Retinal pigment epithelial cell (primary cell): ENCODE measurements around the gene EXOSC7.
A peak's percentile ranks its signal among the peaks of the same experiment; 100 is the strongest.

ENCODE experiments used
- DNase-seq: peaks from one replicate; pipeline ENCODE4 v3.0.0-alpha.2; 2010; ENCODE audit warnings: low read depth
- H3K4me3 ChIP-seq: 2 replicates; pipeline ENCODE4 v1.5.1; 2011; ENCODE audit warnings: mild to moderate bottlenecking, low read length, control low read depth, moderate library complexity
- TF ChIP-seq, protein P1 (sequence below): conservative IDR thresholded peaks from 2 replicates; pipeline ENCODE4 v1.5.1; 2011; ENCODE audit warnings: low read depth, low read length, control low read depth, inconsistent platforms

Gene EXOSC7

DNA sequence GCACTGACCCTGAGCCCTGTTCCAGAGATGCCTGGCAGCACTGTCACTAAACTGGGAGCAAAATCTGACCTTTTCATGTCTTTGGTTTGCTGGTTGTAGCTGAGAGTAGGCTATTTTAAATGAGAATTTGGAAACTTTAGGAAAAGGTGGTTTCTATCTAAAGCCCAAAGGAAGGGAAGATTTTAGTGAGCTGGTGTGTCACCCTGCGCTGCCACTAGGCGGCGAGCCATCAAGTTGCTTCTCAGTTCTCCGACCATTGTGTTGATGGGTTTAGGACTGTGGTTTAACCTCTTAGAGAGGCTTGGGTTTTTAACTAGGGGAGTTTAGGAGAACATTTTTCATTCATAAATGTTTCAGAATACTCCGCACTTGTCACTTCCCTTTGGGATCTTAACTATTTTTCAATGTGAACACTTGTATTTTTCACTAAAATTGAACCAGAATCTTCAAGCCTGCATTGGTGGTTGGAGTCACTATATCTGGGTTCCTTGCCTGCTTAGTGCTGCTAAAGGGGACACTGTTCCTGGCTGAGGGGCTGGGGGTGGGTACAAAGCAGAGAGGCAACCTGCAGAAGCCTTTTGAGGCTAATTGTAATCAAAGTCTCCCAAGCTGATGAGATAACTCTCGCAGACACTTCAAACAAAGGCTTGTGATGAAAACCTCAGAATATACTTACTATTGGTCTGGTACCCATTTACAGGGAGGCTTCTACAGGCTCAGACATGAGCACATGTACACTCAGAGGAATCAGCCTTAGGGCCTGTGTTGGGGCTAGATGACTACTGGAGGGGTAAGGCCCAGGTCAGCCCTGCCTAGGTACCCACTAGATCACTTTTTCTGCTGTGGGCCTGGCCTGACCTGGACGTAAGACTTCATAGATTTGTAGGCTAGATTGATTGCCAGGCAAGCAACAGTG is 16.8 kb downstream of the EXOSC7 start:
- DNase-seq: no peak
- TF ChIP-seq, protein P1, sequence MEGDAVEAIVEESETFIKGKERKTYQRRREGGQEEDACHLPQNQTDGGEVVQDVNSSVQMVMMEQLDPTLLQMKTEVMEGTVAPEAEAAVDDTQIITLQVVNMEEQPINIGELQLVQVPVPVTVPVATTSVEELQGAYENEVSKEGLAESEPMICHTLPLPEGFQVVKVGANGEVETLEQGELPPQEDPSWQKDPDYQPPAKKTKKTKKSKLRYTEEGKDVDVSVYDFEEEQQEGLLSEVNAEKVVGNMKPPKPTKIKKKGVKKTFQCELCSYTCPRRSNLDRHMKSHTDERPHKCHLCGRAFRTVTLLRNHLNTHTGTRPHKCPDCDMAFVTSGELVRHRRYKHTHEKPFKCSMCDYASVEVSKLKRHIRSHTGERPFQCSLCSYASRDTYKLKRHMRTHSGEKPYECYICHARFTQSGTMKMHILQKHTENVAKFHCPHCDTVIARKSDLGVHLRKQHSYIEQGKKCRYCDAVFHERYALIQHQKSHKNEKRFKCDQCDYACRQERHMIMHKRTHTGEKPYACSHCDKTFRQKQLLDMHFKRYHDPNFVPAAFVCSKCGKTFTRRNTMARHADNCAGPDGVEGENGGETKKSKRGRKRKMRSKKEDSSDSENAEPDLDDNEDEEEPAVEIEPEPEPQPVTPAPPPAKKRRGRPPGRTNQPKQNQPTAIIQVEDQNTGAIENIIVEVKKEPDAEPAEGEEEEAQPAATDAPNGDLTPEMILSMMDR: peak; percentile 85
- H3K4me3 ChIP-seq: no peak overlapping the region

DNA sequence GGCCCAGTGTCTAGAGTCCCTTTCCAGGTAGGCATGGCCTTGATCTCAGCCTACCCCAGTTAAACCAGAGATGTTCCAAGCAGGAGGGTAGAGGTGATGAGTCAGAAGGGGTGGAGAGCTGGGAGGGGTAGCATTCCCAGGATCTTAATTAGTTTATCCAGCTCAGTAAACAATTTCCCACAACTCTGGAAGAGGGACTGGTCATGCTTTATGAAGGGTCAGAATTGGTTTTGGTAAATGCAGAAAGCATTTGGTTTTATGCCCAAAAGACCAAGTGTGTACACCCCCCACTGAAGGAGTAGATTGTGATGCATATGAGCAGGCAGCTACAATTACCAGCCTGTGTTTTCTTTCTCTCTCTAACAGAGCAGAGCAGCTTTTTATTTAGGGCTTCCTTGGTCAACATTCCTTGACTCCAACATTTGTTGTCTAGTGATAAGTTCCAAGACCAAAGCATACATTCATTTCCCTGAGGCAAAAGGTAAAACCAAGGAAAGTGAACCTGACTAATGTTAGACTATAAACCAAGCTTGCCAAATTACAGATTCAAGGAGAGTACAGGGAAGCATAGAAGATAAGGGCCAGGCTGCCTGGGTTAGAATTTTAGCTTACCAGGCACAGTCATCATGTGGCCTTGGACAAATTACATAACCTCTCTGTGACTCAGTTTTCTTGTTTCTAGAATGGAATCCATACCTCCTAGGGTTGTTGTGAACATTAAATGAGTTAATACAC is 17.6 kb downstream of the EXOSC7 start:
- no peak overlapping the region for H3K4me3 ChIP-seq
- TF ChIP-seq, protein P1: no peak
- no peak for DNase-seq

DNA sequence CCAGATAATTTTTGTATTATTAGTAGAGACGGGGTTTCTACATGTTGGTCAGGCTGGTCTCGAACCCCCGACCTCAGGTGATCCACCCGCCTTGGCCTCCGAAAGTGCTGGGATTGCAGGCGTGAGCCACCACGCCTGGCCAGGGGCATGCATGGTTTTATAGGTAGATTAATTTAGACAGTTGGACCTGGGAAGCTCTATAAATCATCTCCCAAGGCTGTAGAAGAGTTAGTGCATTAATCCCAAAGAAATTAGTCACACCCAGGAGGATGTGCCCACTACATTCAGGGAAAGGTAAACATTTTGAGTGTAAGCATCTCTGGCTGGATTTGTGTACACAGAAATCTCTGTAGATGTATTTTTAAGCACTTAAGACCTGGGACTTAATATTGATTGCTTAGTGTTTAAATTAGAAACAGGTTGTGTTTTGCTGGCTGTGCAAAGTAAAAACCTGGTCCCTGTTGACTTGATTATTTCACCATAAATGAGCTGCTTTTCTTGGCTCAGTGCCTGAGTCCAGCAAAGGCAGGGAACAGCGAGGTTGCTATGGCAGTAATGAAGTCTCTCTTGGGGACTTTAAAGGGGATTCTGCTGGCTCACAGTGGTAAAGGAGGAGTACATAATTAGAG is 19.2 kb downstream of the EXOSC7 start:
- no peak overlapping the region for H3K4me3 ChIP-seq
- no peak for DNase-seq
- TF ChIP-seq, protein P1: no peak

DNA sequence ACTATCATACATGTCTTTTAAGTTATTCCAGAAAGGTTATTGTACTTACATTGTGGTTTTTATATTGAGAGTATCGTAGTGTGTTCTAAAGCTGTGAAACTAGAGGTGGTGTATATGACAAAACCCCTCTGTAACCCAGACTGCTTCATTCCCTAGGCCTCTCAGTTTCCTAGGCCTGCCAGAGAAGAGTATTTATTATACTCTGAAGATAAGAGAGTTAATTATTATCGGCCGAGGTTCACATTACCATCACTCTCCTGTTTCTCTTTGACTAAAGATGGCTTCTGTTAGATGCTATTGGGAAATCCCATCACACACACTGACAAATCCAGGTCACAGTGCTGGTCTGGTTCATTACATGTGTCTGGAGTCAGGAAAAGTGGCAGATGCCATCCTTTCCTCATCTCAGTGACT is 20.5 kb downstream of the EXOSC7 start:
- H3K4me3 ChIP-seq: no peak overlapping the region
- TF ChIP-seq, protein P1: no peak
- DNase-seq: no peak

DNA sequence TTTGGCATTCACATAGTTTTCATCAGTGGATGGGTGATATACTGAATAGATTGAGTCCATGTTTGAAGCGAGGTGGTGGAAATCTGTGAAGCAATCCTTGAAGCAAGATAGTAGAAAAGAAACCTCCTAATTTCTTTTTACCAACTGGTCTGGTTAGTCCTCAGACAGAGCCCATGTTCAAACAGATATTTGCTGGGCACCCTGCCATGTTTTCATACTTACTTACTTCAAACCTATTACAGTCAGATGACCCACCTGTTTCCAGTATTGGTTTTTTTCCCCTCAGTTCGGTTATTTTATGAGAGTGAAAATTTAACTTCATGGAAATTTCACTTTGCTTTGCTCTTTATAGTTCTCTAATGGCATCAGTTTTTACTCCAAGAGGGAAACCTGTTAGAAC is 23.7 kb downstream of the EXOSC7 start:
- TF ChIP-seq, protein P1: no peak
- no peak overlapping the region for H3K4me3 ChIP-seq

DNA sequence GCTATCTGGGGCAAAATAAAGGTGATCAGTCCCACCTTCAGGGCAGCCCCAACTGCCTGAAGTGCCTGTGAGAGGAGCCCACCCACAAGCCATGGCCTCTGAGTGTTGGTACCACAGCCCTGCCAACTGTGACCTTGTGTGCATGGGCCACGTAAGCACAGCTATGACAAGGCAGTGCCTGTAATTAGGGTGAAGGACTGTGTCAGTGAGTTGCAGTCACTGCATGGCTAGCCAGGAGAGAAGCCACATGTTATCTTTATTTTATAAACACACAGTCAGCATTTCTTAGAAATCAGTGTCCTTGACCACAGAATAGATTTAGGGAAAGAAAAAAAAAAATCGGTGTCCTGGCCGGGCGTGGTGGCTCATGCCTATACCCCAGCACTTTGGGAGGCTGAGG is 24.8 kb downstream of the EXOSC7 start:
- TF ChIP-seq, protein P1: no peak
- no peak for DNase-seq
- no peak overlapping the region for H3K4me3 ChIP-seq

More for the DNA sequence above, 23.7 kb downstream of the EXOSC7 start:
- DNase-seq: no peak
